K562 (cell line): ENCODE measurements around the gene BNIPL. TPM values are rescaled to one million over a fixed set of nuclear protein-coding genes. Genes with fewer than 3 reads are reported as not detected.
A peak's percentile ranks its signal among the peaks of the same experiment; 100 is the strongest.

ENCODE experiments used
- CEBPG ChIP-seq, 3 experiments: fragments of 200-800 bp in 1 of 3; sonication (Bioruptor generic) in 1 of 3; sonication (generic) in 1 of 3; formaldehyde crosslinking in 1 of 3; IDR thresholded peaks in 2 of 3; conservative IDR thresholded peaks in 1 of 3; 2 replicates each; pipeline versions ENCODE4 v1.6.1 to v1.8.0; 2016 to 2022; ENCODE audit warnings: missing compliant biosample characterization in 2 of 3, missing genetic modification characterization in 2 of 3, mild to moderate bottlenecking in 1 of 3, missing genetic modification reagents in 1 of 3
- EGR1 ChIP-seq: fragments of 450-650 bp; conservative IDR thresholded peaks from 2 replicates; pipeline ENCODE4 v1.6.1; 2017; ENCODE audit warnings: mild to moderate bottlenecking
- FOXA1 ChIP-seq: fragments of 450-650 bp; IDR thresholded peaks from 2 replicates; pipeline ENCODE4 v1.6.1; 2016; ENCODE audit warnings: mild to moderate bottlenecking, borderline replicate concordance
- IFI16 ChIP-seq: fragments of 250-450 bp; sonication (Bioruptor Pico); IDR thresholded peaks from 2 replicates; pipeline ENCODE4 v2.1.2; 2022; ENCODE audit warnings: mild to moderate bottlenecking, inconsistent platforms
- KDM2B ChIP-seq: fragments of 250-450 bp; sonication (Bioruptor Pico); IDR thresholded peaks from 2 replicates; pipeline ENCODE4 v1.8.0; 2021; ENCODE audit warnings: mild to moderate bottlenecking, moderate library complexity
- MTA3 ChIP-seq: fragments of 450-650 bp; formaldehyde crosslinking; IDR thresholded peaks from 2 replicates; pipeline ENCODE4 v1.6.1; 2017; ENCODE audit warnings: mild to moderate bottlenecking, borderline replicate concordance
- NR1H2 ChIP-seq: sonication (generic); formaldehyde crosslinking; IDR thresholded peaks from 2 replicates; pipeline ENCODE4 v1.4.0; 2020; ENCODE audit warnings: mild to moderate bottlenecking, missing genetic modification reagents
- NR4A1 ChIP-seq, 2 experiments: fragments of 250-450 bp in 1 of 2; fragments of 450-650 bp in 1 of 2; sonication (Bioruptor Pico) in 1 of 2; IDR thresholded peaks; 2 replicates each; pipeline versions ENCODE4 v1.4.0 to v1.6.1; 2016 to 2020; ENCODE audit warnings: mild to moderate bottlenecking in 2 of 2, missing compliant biosample characterization in 1 of 2, missing genetic modification characterization in 1 of 2, moderate library complexity in 1 of 2
- OTX1 ChIP-seq: fragments of 450-650 bp; formaldehyde crosslinking; IDR thresholded peaks from 2 replicates; pipeline ENCODE4 v1.4.0; 2022; ENCODE audit warnings: mild to moderate bottlenecking
- PCBP2 ChIP-seq: fragments of 200-400 bp; formaldehyde crosslinking; IDR thresholded peaks from 2 replicates; pipeline ENCODE4 v1.6.1; 2018; ENCODE audit warnings: low read length, low read depth, mild to moderate bottlenecking, moderate library complexity; ENCODE audit not compliant: poor library complexity, severe bottlenecking
- POLR2A ChIP-seq: fragments of 450-650 bp; conservative IDR thresholded peaks from 2 replicates; pipeline ENCODE4 v1.6.1; 2016
- PTBP1 ChIP-seq: fragments of 200-400 bp; formaldehyde crosslinking; IDR thresholded peaks from 2 replicates; pipeline ENCODE4 v1.6.1; 2017; ENCODE audit warnings: low read depth, low read length
- RERE ChIP-seq: sonication (generic); formaldehyde crosslinking; IDR thresholded peaks from 2 replicates; pipeline ENCODE4 v1.8.0; 2023; ENCODE audit warnings: missing genetic modification reagents, mild to moderate bottlenecking, borderline replicate concordance
- RFX1 ChIP-seq: fragments of 450-650 bp; IDR thresholded peaks from 2 replicates; pipeline ENCODE4 v1.6.1; 2016; ENCODE audit warnings: mild to moderate bottlenecking, moderate library complexity
- SLC30A9 ChIP-seq: fragments of 250-450 bp; sonication (Bioruptor Pico); IDR thresholded peaks from 2 replicates; pipeline ENCODE4 v1.8.0; 2022; ENCODE audit warnings: mild to moderate bottlenecking, moderate library complexity
- SPI1 ChIP-seq: IDR thresholded peaks from 2 replicates; pipeline ENCODE4 v1.6.1; 2011; ENCODE audit warnings: low read depth, low read length, control low read depth, borderline replicate concordance
- STAT6 ChIP-seq: sonication (generic); formaldehyde crosslinking; IDR thresholded peaks from 2 replicates; pipeline ENCODE4 v1.8.1; 2023; ENCODE audit warnings: mild to moderate bottlenecking, missing genetic modification reagents
- TARDBP ChIP-seq: fragments of 450-650 bp; IDR thresholded peaks from 2 replicates; pipeline ENCODE4 v1.6.1; 2016
- TRIM28 ChIP-seq: fragments of 450-650 bp; IDR thresholded peaks from 2 replicates; pipeline ENCODE4 v1.6.1; 2017
- ZNF780A ChIP-seq: fragments of 250-450 bp; sonication (Bioruptor Pico); IDR thresholded peaks from 2 replicates; pipeline ENCODE4 v1.5.0; 2021; ENCODE audit warnings: mild to moderate bottlenecking
- ZSCAN32 ChIP-seq: fragments of 450-650 bp; formaldehyde crosslinking; IDR thresholded peaks from 2 replicates; pipeline ENCODE4 v1.4.0; 2020; ENCODE audit warnings: mild to moderate bottlenecking, moderate library complexity
- polyA plus RNA-seq, 8 experiments: library from polyadenylated mRNA; depleted of rRNA in 4 of 8; stranded (reverse) in 5 of 8; unstranded in 3 of 8; fragments of >200 nt; fragmentation: Nextera tagmentation in 2 of 8; fragmentation: Illumina TruSeq in 1 of 8; extraction: Ambion mirVana in 2 of 8; extraction: Trizol in 1 of 8; gene quantifications; 2 replicates each; pipeline versions ENCODE4 v1.2.1 to v1.2.3, GENCODE V29; 2011 to 2014; ENCODE audit warnings: inconsistent platforms in 1 of 8, missing spikeins in 1 of 8
- total RNA-seq, 7 experiments: library from RNA; depleted of rRNA in 6 of 7; stranded (reverse); fragments of >200 nt in 6 of 7; fragmentation: Illumina TruSeq in 2 of 7; extraction: Trizol in 2 of 7; gene quantifications; 2 replicates each; pipeline versions ENCODE4 v1.2.1 to v1.2.3, GENCODE V29; 2011 to 2021; ENCODE audit warnings: low replicate concordance in 1 of 7

The BNIPL gene
- total and polyA plus RNA-seq, 9 of the 15 experiments (the other 6 are each of a cell fraction or from before 2014, with no cell fraction given) = 0.08 to 1.4 (median 0.68) TPM

GRCh38 chr1:151062741-151063371, 26.5 kb downstream of the BNIPL start (continued):
- TF ChIP-seq STAT6 (CRISPR knock-in tag) (no peak), SLC30A9 (CRISPR knock-in tag) (no peak), ZSCAN32 (no peak), MTA3 (0 out of 2 replicates have a peak, but pooled peaks have one; percentile 21), NR4A1 (CRISPR knock-in tag; IDR thresholded peaks at IDR 0.05) (no peak), NR4A1 (tag; IDR thresholded peaks at IDR 0.05) (no peak), IFI16 (CRISPR knock-in tag) (no peak), SPI1 (no peak), TARDBP (no peak), CEBPG (CRISPR knock-in tag; IDR thresholded peaks at IDR 0.05) (peak; percentile 88), CEBPG (tag; conservative IDR thresholded peaks at IDR 0.05 in 1 of 2, IDR thresholded peaks at IDR 0.05 in 1 of 2) (peak; percentile 63 to 65; a peak in 2 of 4 replicates), OTX1 (CRISPR knock-in tag) (no peak), PTBP1 (no peak), PCBP2 (no peak), RERE (CRISPR knock-in tag) (no peak), RFX1 (peak; percentile 81), TRIM28 (no peak), FOXA1 (no peak), POLR2A (no peak), NR1H2 (CRISPR knock-in tag) (no peak), EGR1 (0 out of 2 replicates have a peak, but pooled peaks have one; percentile 9), KDM2B (CRISPR knock-in tag) (no peak), ZNF780A (CRISPR knock-in tag) (no peak)
